ENCODE results near the gene PRELID1. TPM values are rescaled to one million over a fixed set of nuclear protein-coding genes. Genes with fewer than 3 reads are reported as not detected.

Gene PRELID1
- total and polyA plus RNA-seq, 2 donors (not counting 3 experiments of a cell fraction or from before 2014, with no cell fraction given), result 201 to 293 TPM

- Histone ChIP-seq H3K4me3 (replicated peaks in 1 of 3; ENCODE audit: insufficient read depth in 1 of 3, low read depth in 1 of 3, low read length in 3 of 3) (no peak overlapping the region), H2AFZ (ENCODE audit: low read depth, low read length) (no peak overlapping the region), H3K9ac (replicated peaks; ENCODE audit: extremely low read depth, insufficient read depth, low read length) (no peak overlapping the region), H4K20me1 (replicated peaks; ENCODE audit: control insufficient read depth, extremely low read depth, insufficient read depth, low read length) (no peaks in the 10 kb centered on the region), H3K27me3 (ENCODE audit: control insufficient read depth in 2 of 2, insufficient read depth in 2 of 2, low read length in 2 of 2) (no peaks in the 10 kb centered on the region), H3K4me1 (ENCODE audit: control insufficient read depth, extremely low read depth, insufficient read depth, low read length) (no peaks in the 10 kb centered on the region), H3K9me1 (replicated peaks; ENCODE audit: control insufficient read depth, extremely low read depth, insufficient read depth, low read length) (no peaks in the 10 kb centered on the region), H3K9me3 (replicated peaks; ENCODE audit: control insufficient read depth, insufficient read depth, low read length) (no peaks in the 10 kb centered on the region), H3K27ac (ENCODE audit: insufficient read depth, low read depth, low read length) (no peak overlapping the region), H3K36me3 (ENCODE audit: control insufficient read depth in 2 of 2, extremely low read depth in 1 of 2, insufficient read depth in 2 of 2, low read length in 2 of 2) (peaks cover 0 to 61% of the 10 kb centered on the region in 2 experiments), H3K79me2 (ENCODE audit: control insufficient read depth, insufficient read depth, low read length) (peaks cover 8% of the 10 kb centered on the region), H3K4me2 (ENCODE audit: insufficient read depth, low read length) (no peak overlapping the region)
- dilution Hi-C loops (cut with MboI; ENCODE audit: extremely low pct_ligation_motif_present, low sequenced_read_pairs) (no loop called here), intact Hi-C loops (cut with micrococcal nuclease) (loop anchor here (1.0 kb wide), 1 partner anchor 17 kb away; no protein-coding TSS in a partner anchor)
- POLR2A ChIA-PET, result no interaction called here
- CTCF ChIA-PET, result interaction anchor here (0.7 to 2.4 kb wide), 7 partner anchors 8 to 221 kb away, joined by 3 to 7 read pairs (median 5); no protein-coding TSS in a partner anchor
- BruUV-seq (replicated peaks), result no TSS peak
- FAIRE-seq (no peak), DNase-seq (ENCODE audit: low read depth, low spot score) (no peak)
- no peak for TF ChIP-seq EZH2 (IDR thresholded peaks at IDR 0.05; ENCODE audit: borderline replicate concordance, low read depth, low read length, severe bottlenecking)
Measured at GRCh38 chr5:177335701-177336065, 32.1 kb downstream of the PRELID1 start.

GRCh38 chr5:177336112-177336511 lies 32.5 kb downstream of the PRELID1 start:
- Histone ChIP-seq H3K27ac (ENCODE audit: insufficient read depth, low read depth, low read length) (no peak overlapping the region), H3K27me3 (ENCODE audit: control insufficient read depth in 2 of 2, insufficient read depth in 2 of 2, low read length in 2 of 2) (no peaks in the 10 kb centered on the region), H3K4me1 (ENCODE audit: control insufficient read depth, extremely low read depth, insufficient read depth, low read length) (no peaks in the 10 kb centered on the region), H3K9me3 (replicated peaks; ENCODE audit: control insufficient read depth, insufficient read depth, low read length) (no peaks in the 10 kb centered on the region), H3K9ac (replicated peaks; ENCODE audit: extremely low read depth, insufficient read depth, low read length) (no peak overlapping the region), H3K36me3 (ENCODE audit: control insufficient read depth in 2 of 2, extremely low read depth in 1 of 2, insufficient read depth in 2 of 2, low read length in 2 of 2) (peaks cover 0 to 61% of the 10 kb centered on the region in 2 experiments), H3K4me2 (ENCODE audit: insufficient read depth, low read length) (no peak overlapping the region), H2AFZ (ENCODE audit: low read depth, low read length) (no peak overlapping the region), H3K9me1 (replicated peaks; ENCODE audit: control insufficient read depth, extremely low read depth, insufficient read depth, low read length) (no peaks in the 10 kb centered on the region), H3K79me2 (ENCODE audit: control insufficient read depth, insufficient read depth, low read length) (peaks cover 8% of the 10 kb centered on the region), H4K20me1 (replicated peaks; ENCODE audit: control insufficient read depth, extremely low read depth, insufficient read depth, low read length) (no peaks in the 10 kb centered on the region), H3K4me3 (replicated peaks in 1 of 3; ENCODE audit: insufficient read depth in 1 of 3, low read depth in 1 of 3, low read length in 3 of 3) (no peak overlapping the region)
- peak; percentile 52 to 73 for TF ChIP-seq CTCF (IDR thresholded peaks at IDR 0.05; ENCODE audit: extremely low read depth in 1 of 2, insufficient read depth in 1 of 2, low read depth in 1 of 2, low read length in 2 of 2)
- TF ChIP-seq FOS (IDR thresholded peaks at IDR 0.05; ENCODE audit: borderline replicate concordance, insufficient read depth, low read length), result no peak
- BruUV-seq (replicated peaks), result no TSS peak
- intact Hi-C loops (cut with micrococcal nuclease), result loop anchor here (1.0 kb wide), 1 partner anchor 18 kb away; no protein-coding TSS in a partner anchor
- dilution Hi-C loops (cut with MboI; ENCODE audit: extremely low pct_ligation_motif_present, low sequenced_read_pairs), result no loop called here
- ChIA-PET POLR2A (no interaction called here), CTCF (interaction anchor here (0.7 to 2.4 kb wide), 7 partner anchors 9 to 221 kb away, joined by 3 to 7 read pairs (median 5); no protein-coding TSS in a partner anchor)
- FAIRE-seq, result peak; percentile 18
- peak; percentile 31 for DNase-seq (ENCODE audit: low read depth, low spot score)
